Osteoblast (primary cell): ENCODE results near the gene USP49. TPM values are rescaled to one million over a fixed set of nuclear protein-coding genes. Genes with fewer than 3 reads are reported as not detected.

ENCODE experiments used
- DNase-seq: peaks from one replicate; pipeline ENCODE4 v3.0.0; 2011; ENCODE audit warnings: low spot score, mixed read lengths; ENCODE audit not compliant: insufficient read length; ENCODE audit errors: missing footprints
- H2AFZ ChIP-seq: 2 replicates; pipeline ENCODE4 v1.6.0; 2011; ENCODE audit warnings: mild to moderate bottlenecking, low read length
- H3K27ac ChIP-seq: 2 replicates; pipeline ENCODE4 v1.5.1; 2011; ENCODE audit warnings: mild to moderate bottlenecking, low read depth, low read length, moderate library complexity
- H3K27me3 ChIP-seq: 2 replicates; pipeline ENCODE4 v1.6.0; 2012; ENCODE audit warnings: mild to moderate bottlenecking, control low read depth, inconsistent platforms, low read length, moderate library complexity; ENCODE audit not compliant: insufficient read depth
- H3K36me3 ChIP-seq: 2 replicates; pipeline ENCODE4 v1.5.1; 2011; ENCODE audit warnings: mild to moderate bottlenecking, low read length, control low read depth, moderate library complexity; ENCODE audit not compliant: insufficient read depth
- H3K4me1 ChIP-seq: 2 replicates; pipeline ENCODE4 v1.5.1; 2011; ENCODE audit warnings: mild to moderate bottlenecking, low read length, control low read depth, moderate library complexity; ENCODE audit not compliant: insufficient read depth
- H3K4me2 ChIP-seq: 2 replicates; pipeline ENCODE4 v1.6.0; 2011; ENCODE audit warnings: mild to moderate bottlenecking, low read length; ENCODE audit not compliant: insufficient read depth
- H3K4me3 ChIP-seq: fragments of 200-600 bp; sonication (generic); 3 replicates; pipeline ENCODE4 v1.5.1; 2012; ENCODE audit warnings: mild to moderate bottlenecking, low read length, inconsistent platforms; ENCODE audit not compliant: insufficient read depth
- H3K79me2 ChIP-seq: 2 replicates; pipeline ENCODE4 v1.6.0; 2012; ENCODE audit warnings: mild to moderate bottlenecking, low read length, control low read depth, inconsistent platforms; ENCODE audit not compliant: insufficient read depth
- H3K9me3 ChIP-seq: 2 replicates; pipeline ENCODE4 v1.5.1; 2011; ENCODE audit warnings: low read depth, low read length, control low read depth
- H4K20me1 ChIP-seq: 2 replicates; pipeline ENCODE4 v1.6.0; 2012; ENCODE audit warnings: mild to moderate bottlenecking, low read length, control low read depth; ENCODE audit not compliant: insufficient read depth
- total RNA-seq: library from RNA; depleted of rRNA; stranded (reverse); fragments of >200 nt; gene quantifications from 2 replicates; pipeline ENCODE4 v1.2.3, GENCODE V29; 2012
- TF ChIP-seq, protein P1 (sequence below): IDR thresholded peaks from 2 replicates; pipeline ENCODE4 v1.5.1; 2011; ENCODE audit warnings: mild to moderate bottlenecking, low read depth, low read length, moderate library complexity; ENCODE audit errors: extremely low read depth

USP49 gene
- total RNA-seq, 1 donor, result 3.6 TPM

GRCh38 chr6:41878961-41879405, 16.2 kb downstream of the USP49 start:
- Histone ChIP-seq H3K4me2 (peak overlapping the region; percentile 49), H4K20me1 (no peaks in the 10 kb centered on the region), H3K4me3 (no peak overlapping the region), H3K4me1 (peaks cover 13% of the 10 kb centered on the region), H3K9me3 (no peaks in the 10 kb centered on the region), H3K27ac (peak overlapping the region; percentile 52), H3K79me2 (no peaks in the 10 kb centered on the region), H3K27me3 (no peaks in the 10 kb centered on the region), H2AFZ (no peak overlapping the region), H3K36me3 (no peaks in the 10 kb centered on the region)
- TF ChIP-seq, protein P1, sequence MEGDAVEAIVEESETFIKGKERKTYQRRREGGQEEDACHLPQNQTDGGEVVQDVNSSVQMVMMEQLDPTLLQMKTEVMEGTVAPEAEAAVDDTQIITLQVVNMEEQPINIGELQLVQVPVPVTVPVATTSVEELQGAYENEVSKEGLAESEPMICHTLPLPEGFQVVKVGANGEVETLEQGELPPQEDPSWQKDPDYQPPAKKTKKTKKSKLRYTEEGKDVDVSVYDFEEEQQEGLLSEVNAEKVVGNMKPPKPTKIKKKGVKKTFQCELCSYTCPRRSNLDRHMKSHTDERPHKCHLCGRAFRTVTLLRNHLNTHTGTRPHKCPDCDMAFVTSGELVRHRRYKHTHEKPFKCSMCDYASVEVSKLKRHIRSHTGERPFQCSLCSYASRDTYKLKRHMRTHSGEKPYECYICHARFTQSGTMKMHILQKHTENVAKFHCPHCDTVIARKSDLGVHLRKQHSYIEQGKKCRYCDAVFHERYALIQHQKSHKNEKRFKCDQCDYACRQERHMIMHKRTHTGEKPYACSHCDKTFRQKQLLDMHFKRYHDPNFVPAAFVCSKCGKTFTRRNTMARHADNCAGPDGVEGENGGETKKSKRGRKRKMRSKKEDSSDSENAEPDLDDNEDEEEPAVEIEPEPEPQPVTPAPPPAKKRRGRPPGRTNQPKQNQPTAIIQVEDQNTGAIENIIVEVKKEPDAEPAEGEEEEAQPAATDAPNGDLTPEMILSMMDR, result no peak
- DNase-seq, result no peak

GRCh38 chr6:41878246-41878645, 16.9 kb downstream of the USP49 start:
- peak overlapping the region; percentile 49 for H3K4me2 ChIP-seq
- no peaks in the 10 kb centered on the region for H3K79me2 ChIP-seq
- DNase-seq, result no peak
- H3K36me3 ChIP-seq, result no peaks in the 10 kb centered on the region
- H3K9me3 ChIP-seq, result no peaks in the 10 kb centered on the region
- TF ChIP-seq, protein P1, result no peak
- H3K27me3 ChIP-seq, result no peaks in the 10 kb centered on the region
- H3K4me3 ChIP-seq, result no peak overlapping the region
- H3K27ac ChIP-seq, result peak overlapping the region; percentile 52
- H4K20me1 ChIP-seq, result no peaks in the 10 kb centered on the region
- no peak overlapping the region for H2AFZ ChIP-seq
- peaks cover 13% of the 10 kb centered on the region for H3K4me1 ChIP-seq

DNA sequence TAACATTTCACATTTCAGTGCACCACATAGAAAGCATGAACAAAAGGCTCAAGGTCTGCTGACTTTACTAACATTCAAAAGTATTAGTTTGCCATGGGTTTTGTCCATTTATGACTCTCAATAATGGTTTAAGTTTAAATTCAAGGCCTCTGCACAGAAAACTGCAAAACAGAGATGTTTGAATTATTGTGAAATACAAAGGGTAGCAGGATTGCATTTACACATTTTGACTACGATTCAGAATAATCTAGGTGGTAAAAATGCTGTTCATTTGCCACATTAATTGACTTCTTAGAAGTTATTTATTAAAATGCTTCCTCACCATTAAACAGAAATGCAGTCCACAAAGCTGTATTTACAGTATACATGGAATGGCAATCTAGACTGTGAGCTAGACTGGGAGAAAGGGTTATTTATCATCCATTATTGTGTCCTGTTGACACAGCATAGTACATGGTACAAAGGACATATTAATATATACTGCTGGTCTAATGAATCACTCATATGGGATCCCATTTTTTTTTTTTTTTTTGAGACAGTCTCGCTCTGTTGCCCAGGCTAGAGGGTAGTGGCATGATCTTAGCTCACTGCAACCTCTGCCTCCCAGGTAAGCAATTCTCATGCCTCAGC, 18.0 kb downstream of the USP49 start:
- no peaks in the 10 kb centered on the region for H3K9me3 ChIP-seq
- H3K27ac ChIP-seq, result no peak overlapping the region
- H2AFZ ChIP-seq, result no peak overlapping the region
- H3K4me1 ChIP-seq, result peaks cover 13% of the 10 kb centered on the region
- DNase-seq, result no peak
- H3K36me3 ChIP-seq, result no peaks in the 10 kb centered on the region
- TF ChIP-seq, protein P1, result no peak
- H4K20me1 ChIP-seq, result no peaks in the 10 kb centered on the region
- no peaks in the 10 kb centered on the region for H3K27me3 ChIP-seq
- no peak overlapping the region for H3K4me3 ChIP-seq
- H3K79me2 ChIP-seq, result no peaks in the 10 kb centered on the region
- H3K4me2 ChIP-seq, result no peak overlapping the region

DNA sequence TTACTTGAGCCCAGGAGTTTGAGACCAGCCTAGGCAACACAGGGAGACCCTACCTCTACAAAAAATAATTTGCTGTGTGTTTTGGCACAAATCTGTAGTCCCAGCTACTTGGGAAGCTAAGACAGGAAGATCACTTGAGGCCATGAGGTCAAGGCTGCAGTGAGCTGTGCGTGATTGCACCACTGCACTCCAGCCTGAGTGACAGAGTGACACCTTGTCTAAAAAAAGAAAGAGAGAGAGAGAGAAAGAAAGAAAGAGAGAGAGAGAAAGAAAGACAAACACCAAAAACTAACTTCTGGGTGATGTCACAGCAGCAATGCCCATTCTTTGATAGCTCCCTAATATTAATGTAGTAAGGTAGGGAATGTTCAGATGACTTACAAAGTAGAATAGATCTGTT, 20.4 kb downstream of the USP49 start:
- H3K4me3 ChIP-seq, result no peak overlapping the region
- no peaks in the 10 kb centered on the region for H4K20me1 ChIP-seq
- H3K4me1 ChIP-seq, result peaks cover 13% of the 10 kb centered on the region
- no peaks in the 10 kb centered on the region for H3K36me3 ChIP-seq
- no peak for DNase-seq
- H2AFZ ChIP-seq, result no peak overlapping the region
- no peaks in the 10 kb centered on the region for H3K27me3 ChIP-seq
- H3K27ac ChIP-seq, result no peak overlapping the region
- no peaks in the 10 kb centered on the region for H3K79me2 ChIP-seq
- no peak overlapping the region for H3K4me2 ChIP-seq
- H3K9me3 ChIP-seq, result no peaks in the 10 kb centered on the region
- TF ChIP-seq, protein P1, result no peak
